ENCODE data around the gene ZNF341. TPM values are rescaled to one million over a fixed set of nuclear protein-coding genes. Genes with fewer than 3 reads are reported as not detected.

ZNF341 gene
- polyA plus RNA-seq, 1 donor = 3.3 TPM

DNA sequence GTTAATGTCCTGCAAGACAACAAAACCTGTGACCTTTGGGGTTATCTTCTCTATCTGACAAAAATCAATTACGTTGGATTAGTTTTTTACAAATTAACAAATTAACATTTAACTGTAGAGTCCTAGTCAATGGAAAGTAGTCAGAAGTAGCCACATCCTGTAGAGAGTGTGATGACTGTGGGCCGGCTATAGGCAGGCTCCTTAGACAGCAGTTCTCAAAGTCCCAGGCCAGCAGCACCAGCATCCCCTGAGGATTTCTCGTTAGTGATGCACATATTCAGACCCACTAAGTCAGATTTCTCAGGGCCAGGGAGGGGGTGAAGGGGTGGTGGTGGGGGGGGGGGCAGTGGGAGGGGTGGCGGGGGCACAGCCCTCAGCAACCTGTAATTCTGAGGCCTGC, 37.2 kb downstream of the ZNF341 start:
- Histone ChIP-seq H3K27ac (ENCODE audit: low read length) (no peak overlapping the region), H3K9me3 (ENCODE audit: control insufficient read depth, low read depth, low read length) (no peaks in the 10 kb centered on the region), H3K4me1 (ENCODE audit: control insufficient read depth, insufficient read depth, low read length) (no peaks in the 10 kb centered on the region), H3K36me3 (ENCODE audit: control insufficient read depth, insufficient read depth, low read length) (no peaks in the 10 kb centered on the region), H3K27me3 (ENCODE audit: control insufficient read depth, insufficient read depth, low read length) (no peaks in the 10 kb centered on the region), H3K4me3 (ENCODE audit: low read length) (no peak overlapping the region)
- DNase-seq = no peak
- WGBS (ENCODE audit: insufficient coverage, low lambda C conversion rate) = no CpG with 5 or more reads among the region's 4 CpGs

- no peaks in the 10 kb centered on the region for H3K9me3 ChIP-seq (ENCODE audit: control insufficient read depth, low read depth, low read length)
- H3K4me1 ChIP-seq (ENCODE audit: control insufficient read depth, insufficient read depth, low read length) = no peaks in the 10 kb centered on the region
- no CpG with 5 or more reads among the region's 10 CpGs for WGBS (ENCODE audit: insufficient coverage, low lambda C conversion rate)
- H3K4me3 ChIP-seq (ENCODE audit: low read length) = no peak overlapping the region
- no peak overlapping the region for H3K27ac ChIP-seq (ENCODE audit: low read length)
- no peak for DNase-seq
- H3K27me3 ChIP-seq (ENCODE audit: control insufficient read depth, insufficient read depth, low read length) = no peaks in the 10 kb centered on the region
- no peaks in the 10 kb centered on the region for H3K36me3 ChIP-seq (ENCODE audit: control insufficient read depth, insufficient read depth, low read length)
These were observed 38.2 kb downstream of the ZNF341 start for GRCh38 chr20:33770005-33770404.

GRCh38 chr20:33771938-33772337, 40.1 kb downstream of the ZNF341 start:
- Histone ChIP-seq H3K27me3 (ENCODE audit: control insufficient read depth, insufficient read depth, low read length) (no peaks in the 10 kb centered on the region), H3K36me3 (ENCODE audit: control insufficient read depth, insufficient read depth, low read length) (no peaks in the 10 kb centered on the region), H3K9me3 (ENCODE audit: control insufficient read depth, low read depth, low read length) (no peaks in the 10 kb centered on the region), H3K4me3 (ENCODE audit: low read length) (no peak overlapping the region), H3K4me1 (ENCODE audit: control insufficient read depth, insufficient read depth, low read length) (no peaks in the 10 kb centered on the region), H3K27ac (ENCODE audit: low read length) (no peak overlapping the region)
- no CpG with 5 or more reads among the region's 5 CpGs for WGBS (ENCODE audit: insufficient coverage, low lambda C conversion rate)
- DNase-seq = no peak

DNA sequence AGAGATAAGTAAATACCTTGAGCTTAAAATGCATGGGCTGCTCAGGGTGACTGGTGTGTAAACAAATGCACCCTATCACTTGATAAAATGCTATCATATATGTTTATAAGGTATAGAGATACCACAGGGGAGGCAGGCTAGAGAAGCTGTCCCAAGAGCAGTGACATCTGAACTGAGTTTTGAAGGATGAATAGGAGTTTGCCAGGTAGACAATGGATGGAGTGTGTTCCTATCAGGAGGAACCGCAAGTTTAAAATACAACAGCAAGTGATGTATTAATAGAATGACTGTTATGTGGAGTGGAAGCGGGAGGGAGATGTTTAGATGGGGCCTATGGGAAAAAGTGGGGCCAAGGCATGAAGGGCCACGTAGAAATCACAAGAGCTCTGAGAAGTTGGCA, 40.6 kb downstream of the ZNF341 start:
- H3K4me1 ChIP-seq (ENCODE audit: control insufficient read depth, insufficient read depth, low read length) = no peaks in the 10 kb centered on the region
- H3K9me3 ChIP-seq (ENCODE audit: control insufficient read depth, low read depth, low read length) = no peaks in the 10 kb centered on the region
- WGBS (ENCODE audit: insufficient coverage, low lambda C conversion rate) = 94% methylated on average over 2 of the region's 3 CpGs
- no peaks in the 10 kb centered on the region for H3K36me3 ChIP-seq (ENCODE audit: control insufficient read depth, insufficient read depth, low read length)
- H3K27ac ChIP-seq (ENCODE audit: low read length) = no peak overlapping the region
- DNase-seq = no peak
- H3K27me3 ChIP-seq (ENCODE audit: control insufficient read depth, insufficient read depth, low read length) = no peaks in the 10 kb centered on the region
- H3K4me3 ChIP-seq (ENCODE audit: low read length) = no peak overlapping the region

DNA sequence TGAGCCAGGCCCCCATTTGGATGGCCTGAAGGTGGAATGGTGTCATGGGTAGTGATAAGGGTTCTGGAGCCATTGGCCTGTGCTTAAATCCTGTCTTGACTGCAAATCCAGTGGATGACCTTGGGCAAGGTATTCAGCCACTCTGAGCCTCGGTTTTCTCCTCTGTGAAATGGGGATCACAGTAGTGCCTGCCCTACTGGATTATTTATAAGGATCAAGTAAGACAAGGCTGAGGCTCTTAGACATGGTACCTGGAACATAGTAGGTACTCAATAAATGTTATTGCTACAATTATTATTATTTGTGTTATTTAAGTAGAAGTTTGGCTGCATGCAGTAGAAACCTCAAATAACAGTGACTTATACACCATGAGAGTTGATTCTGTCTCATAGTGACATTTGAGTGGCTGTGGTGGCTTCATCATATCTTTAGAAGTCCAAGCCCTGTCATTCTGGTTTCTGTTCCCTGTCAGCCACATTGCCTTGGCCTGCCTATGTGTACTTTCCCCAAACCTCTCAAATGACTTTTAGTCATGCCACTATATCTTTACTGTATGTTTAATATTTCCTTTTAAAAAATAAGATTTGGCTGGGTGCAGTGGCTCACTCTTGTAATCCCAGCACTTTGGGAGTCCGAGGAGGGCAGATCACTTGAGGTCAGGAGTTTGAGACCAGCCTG, 41.8 kb downstream of the ZNF341 start:
- no peak overlapping the region for H3K4me3 ChIP-seq (ENCODE audit: low read length)
- no peaks in the 10 kb centered on the region for H3K36me3 ChIP-seq (ENCODE audit: control insufficient read depth, insufficient read depth, low read length)
- no peak overlapping the region for H3K27ac ChIP-seq (ENCODE audit: low read length)
- H3K4me1 ChIP-seq (ENCODE audit: control insufficient read depth, insufficient read depth, low read length) = no peaks in the 10 kb centered on the region
- no peak for DNase-seq
- no peaks in the 10 kb centered on the region for H3K9me3 ChIP-seq (ENCODE audit: control insufficient read depth, low read depth, low read length)
- H3K27me3 ChIP-seq (ENCODE audit: control insufficient read depth, insufficient read depth, low read length) = no peaks in the 10 kb centered on the region
- no CpG with 5 or more reads among the region's 2 CpGs for WGBS (ENCODE audit: insufficient coverage, low lambda C conversion rate)

DNA sequence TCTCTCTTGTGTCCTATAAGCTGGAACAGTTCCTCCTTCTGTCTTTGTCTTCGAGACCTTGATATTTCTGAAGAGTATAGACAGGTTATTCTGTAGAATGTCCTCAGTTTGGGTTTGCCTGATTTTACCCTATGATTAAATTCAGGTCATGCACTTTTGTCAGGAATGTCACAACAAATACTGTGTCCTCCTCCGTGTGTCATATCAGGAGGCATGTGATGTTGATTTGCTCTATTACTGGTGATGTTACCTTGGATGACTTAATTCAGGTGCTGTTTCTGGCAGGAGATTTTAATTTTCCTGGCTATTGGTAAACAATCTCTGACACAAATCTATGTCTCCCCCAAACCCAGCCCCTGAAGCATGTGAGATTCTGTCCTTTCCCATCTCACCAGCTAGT, 46.0 kb downstream of the ZNF341 start:
- Histone ChIP-seq H3K27me3 (ENCODE audit: control insufficient read depth, insufficient read depth, low read length) (no peaks in the 10 kb centered on the region), H3K27ac (ENCODE audit: low read length) (no peak overlapping the region), H3K4me3 (ENCODE audit: low read length) (no peak overlapping the region), H3K4me1 (ENCODE audit: control insufficient read depth, insufficient read depth, low read length) (no peaks in the 10 kb centered on the region), H3K36me3 (ENCODE audit: control insufficient read depth, insufficient read depth, low read length) (peaks cover 4% of the 10 kb centered on the region), H3K9me3 (ENCODE audit: control insufficient read depth, low read depth, low read length) (no peaks in the 10 kb centered on the region)
- DNase-seq = no peak
- no CpG with 5 or more reads among the region's 2 CpGs for WGBS (ENCODE audit: insufficient coverage, low lambda C conversion rate)

DNA sequence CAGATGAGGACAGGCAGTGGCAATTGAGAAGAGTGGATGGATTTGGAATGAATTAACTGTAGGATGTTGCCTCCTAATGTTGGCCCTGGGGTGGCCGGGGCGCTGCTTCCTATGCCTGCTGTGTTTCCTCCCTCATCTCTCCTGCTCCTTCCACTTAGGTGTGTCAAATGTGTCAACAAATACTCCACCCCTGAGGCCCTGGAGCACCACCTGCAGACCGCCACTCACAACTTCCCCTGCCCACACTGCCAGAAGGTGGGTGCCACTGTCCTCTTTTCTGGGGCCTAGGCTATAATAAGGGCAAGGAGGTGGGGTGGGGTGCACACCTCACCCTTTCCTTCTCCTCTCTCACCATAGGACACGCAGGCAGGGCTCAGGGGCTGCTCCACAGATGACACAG, 49.3 kb downstream of the ZNF341 start:
- H3K4me1 ChIP-seq (ENCODE audit: control insufficient read depth, insufficient read depth, low read length) = no peaks in the 10 kb centered on the region
- no peaks in the 10 kb centered on the region for H3K27me3 ChIP-seq (ENCODE audit: control insufficient read depth, insufficient read depth, low read length)
- peaks cover 4% of the 10 kb centered on the region for H3K36me3 ChIP-seq (ENCODE audit: control insufficient read depth, insufficient read depth, low read length)
- no peak for DNase-seq
- no CpG with 5 or more reads among the region's 4 CpGs for WGBS (ENCODE audit: insufficient coverage, low lambda C conversion rate)
- H3K27ac ChIP-seq (ENCODE audit: low read length) = no peak overlapping the region
- no peaks in the 10 kb centered on the region for H3K9me3 ChIP-seq (ENCODE audit: control insufficient read depth, low read depth, low read length)
- H3K4me3 ChIP-seq (ENCODE audit: low read length) = no peak overlapping the region

GRCh38 chr20:33781945-33782344, 50.1 kb downstream of the ZNF341 start:
- no peaks in the 10 kb centered on the region for H3K4me1 ChIP-seq (ENCODE audit: control insufficient read depth, insufficient read depth, low read length)
- DNase-seq = no peak
- H3K4me3 ChIP-seq (ENCODE audit: low read length) = no peak overlapping the region
- no peaks in the 10 kb centered on the region for H3K9me3 ChIP-seq (ENCODE audit: control insufficient read depth, low read depth, low read length)
- no peaks in the 10 kb centered on the region for H3K27me3 ChIP-seq (ENCODE audit: control insufficient read depth, insufficient read depth, low read length)
- peaks cover 4% of the 10 kb centered on the region for H3K36me3 ChIP-seq (ENCODE audit: control insufficient read depth, insufficient read depth, low read length)
- no peak overlapping the region for H3K27ac ChIP-seq (ENCODE audit: low read length)
- WGBS (ENCODE audit: insufficient coverage, low lambda C conversion rate) = no CpG with 5 or more reads among the region's 1 CpG

GRCh38 chr20:33783256-33783655, 51.5 kb downstream of the ZNF341 start:
- Histone ChIP-seq H3K27ac (ENCODE audit: low read length) (no peak overlapping the region), H3K4me1 (ENCODE audit: control insufficient read depth, insufficient read depth, low read length) (no peaks in the 10 kb centered on the region), H3K4me3 (ENCODE audit: low read length) (no peak overlapping the region), H3K36me3 (ENCODE audit: control insufficient read depth, insufficient read depth, low read length) (peaks cover 4% of the 10 kb centered on the region), H3K9me3 (ENCODE audit: control insufficient read depth, low read depth, low read length) (no peaks in the 10 kb centered on the region), H3K27me3 (ENCODE audit: control insufficient read depth, insufficient read depth, low read length) (no peaks in the 10 kb centered on the region)
- no peak for DNase-seq
- no CpG with 5 or more reads among the region's 5 CpGs for WGBS (ENCODE audit: insufficient coverage, low lambda C conversion rate)

DNA sequence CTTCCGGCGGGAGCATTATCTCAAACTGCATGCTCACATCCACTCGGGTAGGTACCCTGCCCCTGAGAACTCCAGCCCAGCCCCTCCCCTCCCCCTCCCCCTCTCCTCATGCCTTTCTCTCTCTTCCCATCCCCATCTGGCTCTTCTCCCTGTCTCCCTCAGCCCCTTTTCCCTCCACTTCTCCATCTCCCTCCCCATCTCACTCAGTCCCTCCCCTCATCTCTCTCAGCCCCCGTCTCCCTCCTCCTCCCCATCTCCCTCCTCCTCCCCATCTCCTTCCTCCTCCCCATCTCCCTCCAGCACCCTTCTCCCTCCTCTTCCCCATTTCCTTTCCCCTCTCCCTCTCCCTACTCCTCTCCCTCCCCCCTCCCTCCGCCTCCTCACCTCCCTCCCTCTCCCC, 52.0 kb downstream of the ZNF341 start:
- Histone ChIP-seq H3K4me3 (ENCODE audit: low read length) (no peak overlapping the region), H3K4me1 (ENCODE audit: control insufficient read depth, insufficient read depth, low read length) (no peaks in the 10 kb centered on the region), H3K27me3 (ENCODE audit: control insufficient read depth, insufficient read depth, low read length) (no peaks in the 10 kb centered on the region), H3K9me3 (ENCODE audit: control insufficient read depth, low read depth, low read length) (no peaks in the 10 kb centered on the region), H3K27ac (ENCODE audit: low read length) (no peak overlapping the region), H3K36me3 (ENCODE audit: control insufficient read depth, insufficient read depth, low read length) (peaks cover 4% of the 10 kb centered on the region)
- no peak for DNase-seq
- 80% methylated on average over 1 of the region's 5 CpGs for WGBS (ENCODE audit: insufficient coverage, low lambda C conversion rate)

DNA sequence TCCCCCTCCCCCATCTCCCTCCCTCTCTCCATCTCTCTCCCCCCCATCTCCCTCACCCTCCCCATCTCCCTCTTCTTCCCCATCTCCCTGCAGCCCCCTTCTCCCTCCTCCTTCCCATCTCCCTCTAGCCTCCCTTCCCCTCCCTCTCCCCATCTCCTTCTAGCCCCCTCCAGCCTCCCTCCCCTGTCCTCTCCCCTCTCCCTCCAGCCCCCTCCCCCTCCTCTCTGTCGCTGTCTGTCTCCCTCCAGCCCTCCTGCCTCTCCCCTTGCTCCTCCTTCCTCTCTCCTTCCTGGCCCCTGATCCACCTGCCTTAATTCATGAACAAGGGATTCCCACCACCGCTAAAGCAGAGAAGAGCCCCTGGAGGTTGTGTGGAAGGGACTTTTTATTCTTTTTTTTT, 52.4 kb downstream of the ZNF341 start:
- no peak for DNase-seq
- peaks cover under 1% of the 10 kb centered on the region for H3K4me1 ChIP-seq (ENCODE audit: control insufficient read depth, insufficient read depth, low read length)
- H3K27me3 ChIP-seq (ENCODE audit: control insufficient read depth, insufficient read depth, low read length) = no peaks in the 10 kb centered on the region
- no peaks in the 10 kb centered on the region for H3K9me3 ChIP-seq (ENCODE audit: control insufficient read depth, low read depth, low read length)
- H3K27ac ChIP-seq (ENCODE audit: low read length) = no peak overlapping the region
- peaks cover 4% of the 10 kb centered on the region for H3K36me3 ChIP-seq (ENCODE audit: control insufficient read depth, insufficient read depth, low read length)
- H3K4me3 ChIP-seq (ENCODE audit: low read length) = no peak overlapping the region
- no CpG with 5 or more reads among the region's 2 CpGs for WGBS (ENCODE audit: insufficient coverage, low lambda C conversion rate)
